ENCODE data around the gene DNAJC1.
"Not testable (repeated sequence)": the region's sequence is repeated elsewhere in the genome, so short reads cannot be mapped to it uniquely, and the experiment has no call there.

The DNAJC1 gene

GRCh38 chr10:21726601-21727225, 276.8 kb downstream of the DNAJC1 start:
- DNase-seq (ENCODE audit: low read depth in 2 of 2) = no peak

GRCh38 chr10:21724687-21725367, 278.7 kb downstream of the DNAJC1 start:
- no peak for DNase-seq (ENCODE audit: low read depth in 2 of 2)

DNA sequence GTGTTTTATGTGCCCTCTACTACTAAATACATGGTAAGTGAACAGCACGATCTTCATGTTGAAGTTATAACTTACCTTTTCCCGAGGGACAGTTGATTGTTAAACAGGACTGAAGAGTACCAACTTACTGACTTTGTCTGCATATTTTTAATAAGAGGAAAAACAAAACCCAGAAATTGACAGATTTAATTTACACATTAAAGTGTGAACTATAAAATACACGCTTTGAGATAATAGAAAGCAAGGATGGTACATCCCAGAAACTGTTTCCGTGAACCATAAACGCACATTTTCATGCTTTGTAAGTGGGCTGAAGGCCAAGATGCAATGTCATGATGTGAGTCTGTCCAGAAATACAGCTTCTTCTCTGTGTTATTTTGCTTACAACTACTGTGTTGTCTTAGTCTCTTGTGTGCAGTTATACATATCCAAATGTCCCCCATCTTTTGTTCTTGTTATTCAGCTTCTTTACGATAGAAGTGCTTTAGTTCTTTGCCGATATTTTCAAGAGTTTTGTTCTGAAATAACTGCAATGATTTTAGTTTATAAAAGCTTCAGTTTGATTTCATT, 279.4 kb downstream of the DNAJC1 start:
- DNase-seq (ENCODE audit: low read depth in 2 of 2) = no peak

DNA sequence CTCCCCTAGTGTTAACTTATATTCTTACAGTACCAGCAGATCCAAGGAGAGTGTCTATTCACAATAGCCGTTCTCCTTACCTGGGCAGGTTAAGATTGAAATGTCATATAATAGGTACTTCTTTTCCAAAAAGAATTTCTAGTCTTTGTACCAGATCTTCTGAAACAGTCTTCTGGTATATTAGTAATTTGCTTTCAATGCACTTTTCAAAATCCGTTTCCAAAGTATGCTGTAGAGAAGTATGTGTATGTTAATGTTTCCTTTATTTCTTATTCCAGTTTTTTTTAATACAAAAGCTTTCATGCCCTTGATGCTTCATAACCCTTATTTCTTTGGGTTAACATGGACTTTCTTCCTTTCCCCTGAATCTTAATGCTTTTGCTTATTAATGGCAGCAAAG, 281.3 kb downstream of the DNAJC1 start:
- DNase-seq (ENCODE audit: low read depth in 2 of 2) = no peak

DNA sequence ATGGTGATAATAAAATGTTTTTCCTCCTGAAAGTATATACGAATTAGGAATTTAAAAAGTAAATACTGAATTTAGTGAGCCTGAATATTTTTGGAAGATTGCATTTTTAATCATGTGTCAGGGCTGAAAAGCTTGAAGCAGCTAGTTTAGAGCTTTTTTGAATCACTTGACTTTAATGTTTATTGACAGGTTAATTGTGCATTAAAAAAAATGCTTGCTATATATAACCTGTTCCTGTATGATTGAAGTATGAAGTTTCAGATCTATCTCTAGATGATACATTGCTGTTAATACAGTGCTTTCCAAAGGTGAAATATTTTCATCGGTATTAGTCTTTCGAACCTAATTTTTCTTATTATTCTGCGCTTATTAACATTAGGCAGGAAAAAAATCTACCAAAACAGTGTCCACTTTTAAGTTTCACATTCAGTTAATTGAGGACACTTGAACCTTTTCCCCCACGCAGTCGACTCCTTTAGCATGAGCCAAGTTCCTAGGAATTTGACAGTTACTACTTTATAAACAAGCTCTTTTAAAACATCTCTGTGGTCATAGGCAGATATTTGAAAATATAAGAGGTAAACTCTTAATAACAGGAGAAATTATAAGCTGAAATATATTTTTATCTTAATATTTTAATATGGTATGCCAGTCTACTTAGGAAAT, 282.4 kb downstream of the DNAJC1 start:
- DNase-seq (ENCODE audit: low read depth in 2 of 2) = no peak

DNA sequence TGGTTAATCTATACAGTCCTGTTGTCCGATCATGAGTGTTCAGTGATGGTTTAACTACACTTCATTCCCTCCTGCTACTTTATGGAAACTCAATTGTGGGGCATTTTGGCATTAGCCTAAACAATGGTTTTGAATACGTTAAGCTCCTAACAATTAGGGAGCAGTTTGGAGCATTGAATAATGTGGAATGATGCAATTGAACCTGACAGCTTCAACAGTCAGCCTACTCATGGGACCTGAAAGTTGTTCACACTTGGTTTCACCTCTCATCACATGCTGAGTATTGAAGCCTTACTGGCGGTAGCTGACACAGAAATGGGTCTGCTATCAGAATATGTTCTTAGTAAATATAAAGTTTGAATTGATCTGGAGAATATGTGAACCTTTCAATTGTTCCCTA, 283.4 kb downstream of the DNAJC1 start:
- DNase-seq (ENCODE audit: low read depth in 2 of 2) = no peak

- DNase-seq (ENCODE audit: low read depth in 2 of 2) = no peak
Observed at GRCh38 chr10:21719502-21719901, 284.0 kb downstream of the DNAJC1 start.

- DNase-seq (ENCODE audit: low read depth in 2 of 2) = not testable (repeated sequence)
Observed at GRCh38 chr10:21717437-21718054, 286.0 kb downstream of the DNAJC1 start.

GRCh38 chr10:21715531-21716195, 287.9 kb downstream of the DNAJC1 start:
- no peak for DNase-seq (ENCODE audit: low read depth in 2 of 2)

DNA sequence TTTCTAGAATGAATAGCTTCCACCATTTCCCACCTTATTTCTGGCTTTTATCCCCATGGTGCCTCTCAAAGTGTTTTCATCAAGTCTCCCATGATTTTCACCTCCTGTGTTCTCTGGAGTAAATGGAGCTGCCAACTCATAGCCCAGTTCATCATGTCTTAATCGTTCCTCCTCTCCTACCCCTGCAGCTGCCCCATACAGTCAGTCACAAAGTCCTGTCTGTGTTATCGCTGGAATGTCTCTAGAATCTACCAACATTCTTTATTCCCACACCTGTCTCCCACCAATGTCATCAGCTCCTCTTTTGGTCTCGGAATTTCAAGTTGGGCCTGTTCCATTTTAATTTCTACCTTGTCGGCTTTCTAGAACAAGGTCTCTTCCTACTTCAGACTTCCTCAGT, 290.6 kb downstream of the DNAJC1 start:
- DNase-seq (ENCODE audit: low read depth in 2 of 2) = no peak

DNA sequence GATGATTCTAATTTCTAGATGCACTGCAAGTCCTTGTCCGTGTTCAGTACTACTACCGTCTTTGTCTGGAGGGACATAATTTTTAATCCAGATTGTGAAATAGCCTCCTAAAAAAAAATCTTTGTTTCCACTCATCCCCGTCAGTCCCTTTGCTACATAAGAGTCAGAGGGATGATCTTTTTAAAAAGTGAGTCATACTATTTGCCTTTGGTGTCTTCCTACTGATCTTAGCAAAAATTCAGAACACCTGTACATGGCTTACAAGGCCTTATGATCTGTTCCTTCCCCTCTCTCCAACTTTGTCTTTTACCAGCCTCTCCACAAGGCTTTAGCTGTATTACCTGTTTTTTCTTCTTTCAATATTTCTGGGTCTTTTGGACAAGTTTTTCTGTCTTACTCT, 296.0 kb downstream of the DNAJC1 start:
- no peak for DNase-seq (ENCODE audit: low read depth in 2 of 2)
